BJ (cell line): Measurements from ENCODE around the gene ATP11A. TPM values are rescaled to one million over a fixed set of nuclear protein-coding genes. Genes with fewer than 3 reads are reported as not detected.

Source experiments
- CTCF ChIA-PET: fragments of 350-600 bp; formaldehyde crosslinking; extraction: SDS; loops from one replicate; lab custom pipeline; 2021; ENCODE audit warnings: antibody characterized with exemption, inconsistent platforms; lab: Yijun Ruan, JAX
- POLR2A ChIA-PET: fragments of 300-600 bp; sonication (Branson Sonifier 250); formaldehyde crosslinking; extraction: SDS; loops from one replicate; lab custom pipeline; 2021; ENCODE audit warnings: antibody characterized with exemption; lab: Charles Lee
- DNase-seq: peaks from one replicate; pipeline ENCODE4 v3.0.0-alpha.2; 2011; ENCODE audit warnings: low read depth
- H3K27me3 ChIP-seq: 2 replicates; pipeline ENCODE4 v1.6.0; 2011; ENCODE audit warnings: low read length; ENCODE audit not compliant: control insufficient read depth, insufficient read depth
- H3K36me3 ChIP-seq: 2 replicates; pipeline ENCODE4 v1.5.1; 2011; ENCODE audit warnings: low read length; ENCODE audit not compliant: control insufficient read depth, insufficient read depth
- H3K4me3 ChIP-seq: 2 replicates; pipeline ENCODE4 v1.5.1; 2011; ENCODE audit warnings: low read depth, mild to moderate bottlenecking, control low read depth, low read length
- polyA plus RNA-seq: library from polyadenylated mRNA; depleted of rRNA; stranded (reverse); fragments of >200 nt; gene quantifications from 2 replicates; pipeline ENCODE4 v1.2.3, GENCODE V29; 2011
- TF ChIP-seq, protein P1 (sequence below): IDR thresholded peaks from 2 replicates; pipeline ENCODE4 v1.5.1; 2011; ENCODE audit warnings: low read depth, mild to moderate bottlenecking, control low read depth, inconsistent platforms, low read length, moderate library complexity; ENCODE audit not compliant: insufficient read depth

ATP11A gene
- polyA plus RNA-seq, 1 experiment: 1.9 TPM

DNA sequence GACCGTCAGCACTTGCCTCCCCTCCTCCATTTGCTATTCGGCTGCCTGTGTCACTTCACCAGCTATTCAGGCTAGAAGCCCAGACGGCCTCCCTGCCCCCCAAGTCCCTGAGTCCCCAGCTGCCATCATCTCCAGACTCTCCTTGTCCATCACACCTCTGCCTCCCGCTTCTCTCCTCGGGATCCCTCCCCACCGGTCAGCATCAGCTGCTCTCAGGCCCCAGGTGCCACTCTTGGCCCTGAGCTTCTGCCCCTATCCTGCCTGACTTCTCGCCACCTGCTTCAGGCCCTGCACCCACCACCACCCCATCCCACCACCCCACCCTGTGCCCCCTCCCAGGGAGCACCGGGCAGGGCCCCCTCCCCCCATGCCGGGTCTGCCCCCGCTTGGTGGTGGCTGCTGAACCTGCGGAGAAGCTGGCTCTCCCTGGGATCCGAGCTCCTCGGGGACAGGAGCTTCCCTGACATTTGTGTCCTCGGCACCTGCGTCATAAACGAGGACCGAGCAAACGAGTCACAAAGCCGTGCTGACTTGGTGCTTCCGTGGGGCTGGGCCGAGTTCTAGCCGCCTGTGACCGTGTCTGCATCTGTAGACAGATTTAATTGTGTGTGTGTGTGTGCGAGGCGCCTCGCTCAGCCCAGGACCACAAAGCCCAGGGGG lies 208.9 kb downstream of the ATP11A start:
- H3K27me3 ChIP-seq: peaks cover 14% of the 10 kb centered on the region
- POLR2A ChIA-PET: no interaction called here
- no peaks in the 10 kb centered on the region for H3K36me3 ChIP-seq
- DNase-seq: no peak
- TF ChIP-seq, protein P1, sequence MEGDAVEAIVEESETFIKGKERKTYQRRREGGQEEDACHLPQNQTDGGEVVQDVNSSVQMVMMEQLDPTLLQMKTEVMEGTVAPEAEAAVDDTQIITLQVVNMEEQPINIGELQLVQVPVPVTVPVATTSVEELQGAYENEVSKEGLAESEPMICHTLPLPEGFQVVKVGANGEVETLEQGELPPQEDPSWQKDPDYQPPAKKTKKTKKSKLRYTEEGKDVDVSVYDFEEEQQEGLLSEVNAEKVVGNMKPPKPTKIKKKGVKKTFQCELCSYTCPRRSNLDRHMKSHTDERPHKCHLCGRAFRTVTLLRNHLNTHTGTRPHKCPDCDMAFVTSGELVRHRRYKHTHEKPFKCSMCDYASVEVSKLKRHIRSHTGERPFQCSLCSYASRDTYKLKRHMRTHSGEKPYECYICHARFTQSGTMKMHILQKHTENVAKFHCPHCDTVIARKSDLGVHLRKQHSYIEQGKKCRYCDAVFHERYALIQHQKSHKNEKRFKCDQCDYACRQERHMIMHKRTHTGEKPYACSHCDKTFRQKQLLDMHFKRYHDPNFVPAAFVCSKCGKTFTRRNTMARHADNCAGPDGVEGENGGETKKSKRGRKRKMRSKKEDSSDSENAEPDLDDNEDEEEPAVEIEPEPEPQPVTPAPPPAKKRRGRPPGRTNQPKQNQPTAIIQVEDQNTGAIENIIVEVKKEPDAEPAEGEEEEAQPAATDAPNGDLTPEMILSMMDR: no peak
- CTCF ChIA-PET: no interaction called here
- H3K4me3 ChIP-seq: no peak overlapping the region

DNA sequence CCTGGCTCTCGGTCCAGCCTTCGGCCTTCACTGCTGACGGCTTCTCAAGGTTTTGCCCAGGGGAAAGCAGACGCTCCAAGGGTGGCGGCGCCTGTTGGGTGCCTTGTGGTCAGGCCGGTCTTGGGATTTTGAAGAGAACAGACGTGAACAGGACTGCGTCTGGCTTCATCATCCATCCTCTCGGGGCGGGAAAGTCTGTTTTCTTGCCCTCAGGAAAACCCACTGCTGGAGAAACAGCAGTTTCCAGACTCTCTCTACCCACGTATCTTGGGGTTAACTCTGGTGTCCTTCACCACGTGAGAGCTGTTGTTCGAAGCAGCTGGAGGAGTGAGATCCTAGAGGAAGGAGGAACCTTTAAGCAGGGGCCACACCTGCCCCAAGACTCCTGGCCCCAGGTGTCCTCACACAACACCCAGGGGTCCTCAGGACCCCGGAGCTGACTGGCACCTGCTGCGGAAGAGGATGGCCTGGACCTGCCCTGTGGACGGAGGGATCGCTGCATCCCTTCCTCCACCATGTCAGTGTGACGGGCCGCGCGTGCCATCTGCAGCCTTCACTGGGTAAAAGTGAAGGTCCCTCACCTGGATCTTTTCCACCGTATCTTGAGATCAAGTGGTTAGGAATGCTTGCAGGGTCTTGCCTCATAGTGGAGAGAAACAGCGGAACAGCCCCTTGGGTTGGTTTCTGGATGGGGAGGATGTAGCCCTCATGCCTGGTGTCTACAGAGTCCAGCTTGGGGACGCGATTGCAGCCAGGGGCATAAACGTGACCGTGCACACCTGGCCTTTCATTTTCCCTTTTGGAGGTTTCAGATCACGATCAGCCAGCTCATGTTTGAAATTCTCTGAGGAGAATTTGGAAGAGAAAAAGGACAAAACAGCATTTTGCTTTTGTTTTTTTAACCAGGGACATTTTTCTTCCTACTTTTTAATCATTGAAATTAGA lies 209.7 kb downstream of the ATP11A start:
- CTCF ChIA-PET: no interaction called here
- no peak for DNase-seq
- peaks cover 14% of the 10 kb centered on the region for H3K27me3 ChIP-seq
- POLR2A ChIA-PET: no interaction called here
- TF ChIP-seq, protein P1: no peak
- H3K36me3 ChIP-seq: no peaks in the 10 kb centered on the region
- H3K4me3 ChIP-seq: no peak overlapping the region

DNA sequence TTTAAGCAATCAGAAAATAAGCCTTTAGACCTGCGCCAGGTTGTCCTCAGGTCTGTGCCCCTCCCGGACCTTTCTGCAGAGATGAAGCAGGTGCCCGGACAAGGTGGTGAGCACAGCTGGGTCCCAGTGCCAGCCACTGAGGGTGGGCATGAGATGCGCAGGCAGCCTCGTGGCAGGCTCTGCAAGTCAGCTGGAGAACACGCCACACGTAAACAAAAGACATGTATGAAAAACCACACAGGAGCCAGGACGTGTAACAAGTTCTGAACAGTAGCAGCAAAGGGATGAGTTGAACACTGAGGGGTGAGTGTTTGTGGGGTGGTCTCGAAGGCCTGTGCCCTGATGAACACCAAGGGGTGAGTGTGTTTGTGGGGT lies 210.4 kb downstream of the ATP11A start:
- ChIA-PET POLR2A (no interaction called here), CTCF (no interaction called here)
- Histone ChIP-seq H3K27me3 (peaks cover 9% of the 10 kb centered on the region), H3K36me3 (no peaks in the 10 kb centered on the region), H3K4me3 (no peak overlapping the region)
- TF ChIP-seq, protein P1: no peak
- no peak for DNase-seq

DNA sequence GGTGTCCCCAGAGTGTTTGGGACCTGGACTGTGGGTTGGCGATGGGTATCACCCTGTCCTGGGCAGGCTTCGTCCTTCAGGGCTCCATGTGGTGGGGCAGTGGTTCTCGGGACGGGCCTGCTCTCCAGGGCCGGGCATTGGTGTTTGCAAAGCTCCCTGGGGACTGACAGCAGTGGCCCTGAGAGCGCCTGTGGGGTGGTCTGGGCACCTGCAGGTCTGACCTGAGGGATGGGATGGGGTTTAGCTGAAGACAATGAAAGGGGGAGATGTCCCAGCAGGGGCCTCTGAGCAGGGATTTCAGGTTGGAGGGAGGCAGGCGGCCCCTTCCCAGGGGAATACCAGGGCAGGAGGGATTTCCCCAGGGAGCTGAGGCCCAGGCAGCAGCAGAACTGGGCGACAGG lies 210.9 kb downstream of the ATP11A start:
- TF ChIP-seq, protein P1: no peak
- H3K27me3 ChIP-seq: peaks cover 7% of the 10 kb centered on the region
- POLR2A ChIA-PET: no interaction called here
- no peaks in the 10 kb centered on the region for H3K36me3 ChIP-seq
- DNase-seq: no peak
- CTCF ChIA-PET: no interaction called here
- no peak overlapping the region for H3K4me3 ChIP-seq

DNA sequence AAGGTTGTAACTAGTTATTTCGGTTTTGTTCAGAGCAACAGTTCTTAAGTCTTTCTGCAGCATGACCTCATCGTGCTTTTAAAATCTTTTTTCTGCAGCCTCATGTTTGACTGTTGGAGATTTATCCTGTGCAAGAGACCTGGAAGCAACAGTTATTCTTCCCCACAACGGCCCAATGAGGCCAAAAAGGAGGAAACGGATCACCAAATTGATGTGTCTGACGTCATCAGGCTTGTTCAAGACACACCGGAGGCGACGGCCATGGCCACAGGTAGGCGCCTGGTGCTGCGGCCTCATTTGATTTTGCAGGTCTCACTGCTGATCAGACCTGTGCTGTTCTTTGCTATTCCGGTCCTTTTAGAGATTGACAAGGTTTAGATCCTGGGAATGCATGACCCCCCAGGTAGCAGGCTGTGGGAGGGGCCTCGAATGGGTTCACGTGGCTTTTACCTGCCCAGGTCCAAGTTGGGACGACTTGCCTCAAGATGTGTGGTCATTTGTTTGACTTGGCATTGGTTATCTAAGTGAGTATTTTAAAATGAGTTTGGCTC lies 212.3 kb downstream of the ATP11A start:
- peaks cover 6% of the 10 kb centered on the region for H3K27me3 ChIP-seq
- H3K4me3 ChIP-seq: no peak overlapping the region

More for the DNA sequence above, 212.3 kb downstream of the ATP11A start:
- CTCF ChIA-PET: no interaction called here
- TF ChIP-seq, protein P1: no peak
- no peak for DNase-seq
- H3K36me3 ChIP-seq: no peaks in the 10 kb centered on the region
- POLR2A ChIA-PET: no interaction called here
